ENCODE data around the gene CSNK1A1.

- TF ChIP-seq, protein P1, sequence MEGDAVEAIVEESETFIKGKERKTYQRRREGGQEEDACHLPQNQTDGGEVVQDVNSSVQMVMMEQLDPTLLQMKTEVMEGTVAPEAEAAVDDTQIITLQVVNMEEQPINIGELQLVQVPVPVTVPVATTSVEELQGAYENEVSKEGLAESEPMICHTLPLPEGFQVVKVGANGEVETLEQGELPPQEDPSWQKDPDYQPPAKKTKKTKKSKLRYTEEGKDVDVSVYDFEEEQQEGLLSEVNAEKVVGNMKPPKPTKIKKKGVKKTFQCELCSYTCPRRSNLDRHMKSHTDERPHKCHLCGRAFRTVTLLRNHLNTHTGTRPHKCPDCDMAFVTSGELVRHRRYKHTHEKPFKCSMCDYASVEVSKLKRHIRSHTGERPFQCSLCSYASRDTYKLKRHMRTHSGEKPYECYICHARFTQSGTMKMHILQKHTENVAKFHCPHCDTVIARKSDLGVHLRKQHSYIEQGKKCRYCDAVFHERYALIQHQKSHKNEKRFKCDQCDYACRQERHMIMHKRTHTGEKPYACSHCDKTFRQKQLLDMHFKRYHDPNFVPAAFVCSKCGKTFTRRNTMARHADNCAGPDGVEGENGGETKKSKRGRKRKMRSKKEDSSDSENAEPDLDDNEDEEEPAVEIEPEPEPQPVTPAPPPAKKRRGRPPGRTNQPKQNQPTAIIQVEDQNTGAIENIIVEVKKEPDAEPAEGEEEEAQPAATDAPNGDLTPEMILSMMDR (IDR thresholded peaks at IDR 0.05): no peak
- TF ChIP-seq POLR2AphosphoS5 (IDR thresholded peaks at IDR 0.05): no peak
- no peak for TF ChIP-seq POLR2A (IDR thresholded peaks at IDR 0.05)
- TF ChIP-seq EP300 (IDR thresholded peaks at IDR 0.05): no peak
These were observed 32.2 kb upstream of the CSNK1A1 start for GRCh38 chr5:149583394-149583793.
